Stimulated activated CD8-positive, alpha-beta memory T cell treated with anti-CD3 and anti-CD28 coated beads, Interleukin-12 subunit alpha, Interleukin-12 subunit beta, amount 100 ng/mL, for 24 hours (primary cell): ENCODE data around the gene PCDHGB4.
"Not testable (repeated sequence)": the region's sequence is repeated elsewhere in the genome, so short reads cannot be mapped to it uniquely, and the experiment has no call there.

Experiments used
- DNase-seq: peaks from one replicate; pipeline ENCODE4 v3.0.0-alpha.2; 2020; ENCODE audit errors: extremely low read depth

Gene PCDHGB4

DNA sequence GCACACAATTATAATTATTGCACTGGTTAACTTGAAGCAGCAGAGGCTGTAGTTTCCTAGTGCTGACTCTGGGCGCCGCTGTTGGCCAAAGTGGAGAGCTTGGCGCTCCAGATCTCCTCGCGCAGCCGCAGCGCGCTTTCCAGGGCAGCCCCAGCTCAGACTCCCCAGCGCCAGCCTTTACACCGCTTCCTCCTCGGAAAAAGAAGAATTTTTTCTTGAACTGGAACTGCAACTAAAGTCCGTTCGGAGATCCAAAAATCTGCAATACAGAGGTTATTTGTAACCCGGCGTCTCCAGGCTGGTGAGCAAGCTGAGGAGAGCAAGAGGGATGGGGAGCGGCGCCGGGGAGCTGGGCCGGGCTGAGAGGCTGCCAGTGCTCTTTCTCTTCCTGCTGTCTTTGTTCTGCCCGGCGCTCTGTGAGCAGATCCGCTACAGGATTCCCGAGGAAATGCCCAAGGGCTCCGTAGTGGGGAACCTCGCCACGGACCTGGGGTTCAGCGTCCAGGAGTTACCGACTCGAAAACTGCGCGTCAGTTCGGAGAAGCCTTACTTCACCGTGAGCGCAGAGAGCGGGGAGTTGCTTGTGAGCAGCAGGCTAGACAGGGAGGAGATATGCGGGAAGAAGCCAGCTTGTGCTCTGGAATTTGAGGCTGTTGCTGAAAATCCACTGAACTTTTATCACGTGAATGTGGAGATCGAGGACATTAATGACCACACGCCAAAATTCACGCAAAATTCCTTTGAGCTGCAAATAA is at the start of gene PCDHGB4:
Gene PCDHGB4 (plus strand): TSS at position 142 of the 755 bp plus-strand sequence. CDS start 187 bp downstream, at position 329.
- not testable (repeated sequence) for DNase-seq

DNA sequence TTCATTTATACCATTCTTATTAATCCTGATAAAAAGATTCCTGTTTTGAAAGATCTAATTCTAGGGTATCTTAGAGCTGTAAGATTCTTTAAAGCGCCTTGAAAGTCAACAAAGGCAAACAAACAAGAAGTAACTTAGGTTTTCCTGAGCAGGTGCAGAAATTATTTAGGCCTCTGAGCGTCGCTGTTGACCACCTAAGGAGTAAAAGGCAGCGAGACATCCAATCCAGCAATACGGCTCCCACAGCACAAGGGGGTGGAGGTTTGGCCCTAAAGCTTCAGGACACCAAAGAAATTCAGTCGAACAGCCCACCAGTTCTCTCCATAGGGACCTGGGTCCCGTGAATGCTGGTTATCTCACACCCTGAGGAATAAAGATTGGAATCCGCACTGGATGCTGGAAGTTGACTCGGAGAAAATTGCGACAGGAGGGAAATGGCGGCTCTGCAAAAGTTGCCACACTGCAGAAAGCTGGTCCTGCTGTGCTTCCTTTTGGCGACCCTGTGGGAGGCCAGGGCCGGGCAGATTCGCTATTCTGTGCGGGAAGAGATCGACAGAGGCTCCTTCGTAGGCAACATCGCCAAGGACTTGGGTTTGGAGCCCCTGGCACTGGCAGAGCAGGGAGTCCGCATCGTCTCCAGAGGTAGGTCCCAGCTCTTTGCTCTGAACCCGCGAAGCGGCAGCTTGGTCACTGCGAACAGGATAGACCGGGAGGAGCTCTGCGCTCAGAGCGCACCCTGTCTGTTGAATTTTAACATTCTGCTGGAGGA is 48.8 kb upstream of the PCDHGB4 start, which contains the start of gene PCDHGA2:
Gene PCDHGA2 (plus strand): TSS at position 223 of the 769 bp plus-strand sequence.
- no peak for DNase-seq

DNA sequence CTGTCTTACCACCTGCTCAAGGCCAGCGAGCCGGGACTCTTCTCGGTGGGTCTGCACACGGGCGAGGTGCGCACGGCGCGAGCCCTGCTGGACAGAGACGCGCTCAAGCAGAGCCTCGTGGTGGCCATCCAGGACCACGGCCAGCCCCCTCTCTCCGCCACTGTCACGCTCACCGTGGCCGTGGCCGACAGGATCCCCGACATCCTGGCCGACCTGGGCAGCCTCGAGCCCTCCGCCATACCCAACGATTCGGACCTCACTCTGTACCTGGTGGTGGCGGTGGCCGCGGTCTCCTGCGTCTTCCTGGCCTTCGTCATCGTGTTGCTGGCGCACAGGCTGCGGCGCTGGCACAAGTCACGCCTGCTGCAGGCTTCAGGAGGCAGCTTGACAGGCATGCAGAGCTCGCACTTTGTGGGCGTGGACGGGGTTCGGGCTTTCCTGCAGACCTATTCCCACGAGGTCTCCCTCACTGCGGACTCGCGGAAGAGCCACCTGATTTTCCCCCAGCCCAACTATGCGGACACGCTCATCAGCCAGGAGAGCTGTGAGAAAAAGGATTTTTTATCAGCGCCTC is 46.6 kb upstream of the PCDHGB4 start:
- DNase-seq = not testable (repeated sequence)

DNA sequence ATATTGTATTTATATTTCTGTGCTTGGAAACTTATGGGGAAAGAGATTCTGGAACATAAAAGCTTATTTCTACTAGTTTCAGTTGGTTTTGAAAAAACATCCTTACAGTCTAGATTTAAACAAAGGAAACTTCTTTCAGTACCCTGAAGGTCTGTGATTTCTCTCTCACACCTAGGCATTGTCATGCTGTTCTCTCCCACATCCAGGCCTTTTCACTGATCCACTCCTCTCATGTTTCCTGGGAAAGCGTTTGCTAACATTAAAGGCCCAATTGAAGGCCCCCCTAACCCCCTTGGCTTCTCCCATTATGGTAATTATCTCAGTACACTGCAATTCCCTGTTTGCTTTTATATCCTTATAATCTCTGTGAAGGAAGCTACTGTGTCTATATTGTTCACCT is 44.7 kb upstream of the PCDHGB4 start:
- DNase-seq = no peak

DNA sequence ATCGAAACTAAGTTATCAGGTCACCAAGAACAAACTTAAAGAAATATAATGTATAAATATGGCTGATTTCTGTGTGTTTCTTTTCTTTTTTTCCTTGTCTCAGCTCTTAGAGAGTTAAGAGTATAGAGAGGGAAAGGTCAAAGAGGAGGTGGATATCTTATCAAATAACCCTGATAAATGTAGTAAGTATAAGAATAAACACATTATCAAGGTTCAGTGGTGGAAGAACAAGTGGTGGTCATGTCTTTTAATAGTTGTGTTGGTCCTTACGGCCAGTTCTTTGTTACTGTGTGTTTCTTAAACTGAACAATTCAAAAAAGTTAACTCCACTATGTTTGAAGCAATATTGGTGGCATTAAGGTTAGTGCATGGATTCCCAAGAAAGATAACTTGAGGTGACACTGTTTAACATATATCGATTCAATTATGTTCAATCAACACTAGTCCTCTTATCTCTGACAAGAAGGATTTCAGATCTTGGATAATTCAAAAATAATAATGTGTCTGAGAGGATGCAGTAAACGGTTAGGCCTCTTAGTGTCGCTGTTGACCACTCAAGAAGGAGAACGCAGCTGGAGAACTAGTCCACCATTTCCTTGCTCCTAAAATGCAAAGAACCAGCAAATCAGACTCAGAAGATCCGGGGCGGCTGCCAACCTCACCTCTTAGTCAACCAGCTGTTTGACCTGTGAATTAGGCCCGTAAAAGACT is 44.1 kb upstream of the PCDHGB4 start, which contains the start of gene PCDHGA3:
Gene PCDHGA3 (plus strand): TSS at position 588 of the 711 bp plus-strand sequence. CDS start 205 bp downstream, outside the sequence.
- DNase-seq = no peak

DNA sequence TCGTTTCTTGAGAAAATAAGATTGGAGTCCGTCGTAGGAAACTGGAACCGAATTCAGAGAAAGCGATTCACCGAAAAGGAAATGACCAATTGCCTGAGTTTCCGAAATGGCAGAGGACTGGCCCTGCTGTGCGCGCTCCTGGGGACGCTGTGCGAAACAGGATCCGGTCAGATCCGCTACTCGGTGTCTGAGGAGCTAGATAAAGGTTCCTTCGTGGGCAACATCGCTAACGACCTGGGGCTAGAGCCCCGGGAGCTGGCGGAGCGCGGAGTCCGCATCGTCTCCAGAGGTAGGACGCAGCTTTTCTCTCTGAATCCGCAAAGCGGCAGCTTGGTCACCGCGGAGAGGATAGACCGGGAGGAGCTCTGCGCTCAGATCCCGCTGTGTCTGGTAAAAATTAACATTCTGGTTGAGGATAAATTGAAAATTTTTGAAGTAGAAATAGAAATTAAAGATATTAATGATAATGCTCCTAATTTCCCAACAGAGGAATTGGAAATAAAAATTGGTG is 43.5 kb upstream of the PCDHGB4 start:
- no peak for DNase-seq

DNA sequence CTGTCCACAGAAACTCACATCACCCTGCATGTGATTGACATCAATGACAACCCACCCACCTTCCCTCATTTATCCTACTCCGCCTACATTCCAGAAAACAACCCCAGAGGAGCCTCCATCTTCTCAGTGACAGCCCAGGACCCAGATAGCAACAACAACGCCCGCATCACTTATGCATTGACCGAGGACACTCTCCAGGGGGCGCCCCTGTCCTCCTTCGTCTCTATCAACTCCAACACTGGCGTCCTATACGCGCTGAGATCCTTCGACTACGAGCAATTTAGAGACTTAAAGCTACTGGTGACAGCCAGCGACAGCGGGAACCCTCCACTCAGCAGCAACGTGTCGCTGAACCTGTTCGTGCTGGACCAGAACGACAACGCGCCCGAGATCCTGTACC is 42.2 kb upstream of the PCDHGB4 start:
- DNase-seq = no peak

DNA sequence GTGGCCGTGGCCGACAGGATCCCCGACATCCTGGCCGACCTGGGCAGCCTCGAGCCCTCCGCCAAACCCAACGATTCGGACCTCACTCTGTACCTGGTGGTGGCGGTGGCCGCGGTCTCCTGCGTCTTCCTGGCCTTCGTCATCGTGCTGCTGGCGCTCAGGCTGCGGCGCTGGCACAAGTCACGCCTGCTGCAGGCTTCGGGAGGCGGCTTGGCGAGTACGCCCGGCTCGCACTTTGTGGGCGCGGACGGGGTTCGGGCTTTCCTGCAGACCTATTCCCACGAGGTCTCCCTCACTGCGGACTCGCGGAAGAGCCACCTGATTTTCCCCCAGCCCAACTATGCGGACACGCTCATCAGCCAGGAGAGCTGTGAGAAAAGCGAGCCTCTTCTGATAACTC is 41.5 kb upstream of the PCDHGB4 start:
- DNase-seq = not testable (repeated sequence)

DNA sequence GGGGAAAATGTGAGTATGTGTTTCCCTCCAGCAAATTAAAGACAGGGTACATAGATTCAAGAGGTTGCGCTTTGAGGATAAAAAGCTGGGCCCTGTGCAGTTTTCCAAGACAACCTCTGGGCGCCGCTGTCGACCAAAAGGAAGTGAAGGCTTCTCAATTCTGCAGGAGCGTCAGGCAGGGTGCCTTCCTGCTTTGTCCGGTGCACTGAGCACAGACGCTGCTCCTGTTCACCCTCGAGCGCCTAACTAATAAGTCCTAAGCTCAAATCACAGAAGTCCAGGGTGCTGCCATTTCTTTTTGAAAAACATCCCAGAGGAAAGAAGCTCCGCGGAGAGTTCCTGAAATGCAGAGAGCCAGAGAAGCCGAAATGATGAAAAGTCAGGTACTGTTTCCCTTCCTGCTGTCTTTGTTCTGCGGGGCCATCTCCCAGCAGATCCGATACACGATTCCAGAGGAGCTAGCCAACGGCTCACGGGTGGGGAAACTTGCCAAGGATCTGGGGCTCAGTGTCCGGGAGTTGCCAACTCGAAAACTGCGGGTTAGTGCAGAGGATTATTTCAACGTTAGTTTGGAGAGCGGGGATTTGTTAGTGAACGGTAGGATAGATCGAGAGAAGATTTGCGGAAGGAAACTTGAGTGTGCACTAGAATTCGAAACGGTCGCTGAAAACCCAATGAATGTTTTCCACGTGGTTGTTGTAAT is 37.4 kb upstream of the PCDHGB4 start, which contains the start of gene PCDHGB1:
Gene PCDHGB1 (plus strand): TSS at position 183 of the 703 bp plus-strand sequence. CDS start 162 bp downstream, at position 345.
- no peak for DNase-seq

DNA sequence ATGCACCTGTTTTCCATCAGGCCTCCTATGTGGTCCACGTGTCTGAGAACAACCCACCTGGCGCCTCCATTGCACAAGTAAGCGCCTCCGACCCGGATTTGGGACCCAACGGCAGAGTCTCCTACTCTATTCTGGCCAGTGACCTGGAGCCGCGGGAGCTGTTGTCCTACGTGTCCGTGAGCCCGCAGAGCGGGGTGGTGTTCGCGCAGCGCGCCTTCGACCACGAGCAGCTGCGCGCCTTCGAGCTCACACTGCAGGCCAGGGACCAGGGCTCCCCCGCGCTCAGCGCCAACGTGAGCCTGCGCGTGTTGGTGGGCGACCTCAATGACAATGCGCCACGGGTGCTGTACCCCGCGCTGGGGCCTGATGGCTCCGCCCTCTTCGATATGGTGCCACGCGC is 35.9 kb upstream of the PCDHGB4 start:
- no peak for DNase-seq

DNA sequence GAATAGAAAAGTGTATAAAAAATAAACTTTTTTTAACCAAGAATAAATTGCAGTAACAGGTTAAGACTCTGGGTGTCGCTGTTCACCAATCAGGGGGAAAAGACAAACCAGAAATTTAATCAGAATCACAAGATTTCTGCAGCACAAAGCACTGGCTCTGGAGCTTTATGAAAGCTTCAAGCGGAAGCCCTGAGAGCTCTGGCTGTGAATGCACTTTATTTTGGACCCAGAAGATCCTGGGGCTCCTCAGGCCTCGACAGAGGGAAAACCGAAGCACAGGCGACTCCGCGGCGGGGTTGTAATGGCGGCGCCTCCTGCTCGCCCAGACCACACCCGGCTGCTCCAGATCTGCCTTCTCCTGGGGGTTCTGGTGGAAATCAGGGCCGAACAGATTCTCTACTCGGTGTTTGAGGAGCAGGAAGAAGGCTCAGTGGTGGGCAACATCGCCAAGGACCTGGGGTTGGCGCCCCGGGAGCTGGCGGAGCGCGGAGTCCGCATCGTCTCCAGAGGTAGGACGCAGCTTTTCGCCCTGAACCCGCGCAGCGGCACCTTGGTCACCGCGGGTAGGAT is 32.5 kb upstream of the PCDHGB4 start, which contains the start of gene PCDHGA4:
Gene PCDHGA4 (plus strand): TSS at position 122 of the 570 bp plus-strand sequence. CDS start 87 bp downstream, at position 209.
- no peak for DNase-seq

DNA sequence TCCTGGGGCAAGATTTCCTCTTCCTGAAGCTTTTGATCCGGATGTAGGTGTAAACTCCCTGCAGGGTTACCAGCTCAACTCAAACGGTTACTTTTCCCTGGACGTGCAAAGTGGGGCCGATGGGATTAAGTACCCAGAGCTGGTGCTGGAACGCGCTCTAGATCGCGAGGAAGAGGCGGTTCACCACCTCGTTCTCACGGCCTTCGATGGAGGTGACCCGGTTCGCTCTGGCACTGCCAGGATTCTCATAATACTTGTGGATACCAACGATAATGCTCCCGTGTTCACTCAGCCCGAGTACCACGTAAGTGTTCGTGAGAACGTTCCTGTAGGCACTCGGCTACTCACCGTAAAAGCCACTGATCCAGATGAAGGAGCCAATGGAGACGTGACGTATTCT is 31.9 kb upstream of the PCDHGB4 start:
- DNase-seq = no peak

DNA sequence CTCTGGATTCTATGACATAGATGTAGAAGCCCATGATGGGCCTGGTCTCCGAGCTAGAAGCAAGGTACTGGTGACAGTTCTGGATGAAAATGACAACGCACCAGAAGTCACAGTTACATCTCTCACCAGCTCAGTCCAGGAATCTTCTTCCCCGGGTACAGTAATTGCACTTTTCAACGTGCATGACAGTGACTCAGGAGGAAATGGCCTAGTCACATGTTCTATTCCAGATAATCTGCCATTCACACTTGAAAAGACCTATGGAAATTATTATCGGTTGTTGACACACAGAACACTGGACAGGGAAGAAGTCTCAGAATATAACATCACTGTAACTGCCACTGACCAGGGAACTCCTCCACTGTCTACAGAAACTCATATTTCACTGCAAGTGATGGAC is 31.4 kb upstream of the PCDHGB4 start:
- no peak for DNase-seq

DNA sequence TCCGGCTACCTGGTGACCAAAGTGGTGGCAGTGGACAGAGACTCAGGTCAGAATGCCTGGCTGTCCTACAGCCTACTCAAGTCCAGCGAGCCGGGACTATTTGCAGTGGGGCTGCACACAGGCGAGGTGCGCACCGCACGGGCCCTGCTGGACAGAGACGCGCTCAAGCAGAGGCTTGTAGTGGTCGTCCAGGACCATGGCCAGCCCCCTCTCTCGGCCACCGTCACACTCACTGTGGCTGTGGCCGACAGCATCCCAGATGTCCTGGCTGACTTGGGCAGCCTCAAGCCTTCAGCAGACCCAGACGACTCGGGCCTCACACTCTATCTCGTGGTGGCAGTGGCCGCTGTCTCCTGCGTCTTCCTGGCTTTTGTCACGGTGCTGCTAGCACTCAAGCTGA is 30.5 kb upstream of the PCDHGB4 start:
- no peak for DNase-seq

DNA sequence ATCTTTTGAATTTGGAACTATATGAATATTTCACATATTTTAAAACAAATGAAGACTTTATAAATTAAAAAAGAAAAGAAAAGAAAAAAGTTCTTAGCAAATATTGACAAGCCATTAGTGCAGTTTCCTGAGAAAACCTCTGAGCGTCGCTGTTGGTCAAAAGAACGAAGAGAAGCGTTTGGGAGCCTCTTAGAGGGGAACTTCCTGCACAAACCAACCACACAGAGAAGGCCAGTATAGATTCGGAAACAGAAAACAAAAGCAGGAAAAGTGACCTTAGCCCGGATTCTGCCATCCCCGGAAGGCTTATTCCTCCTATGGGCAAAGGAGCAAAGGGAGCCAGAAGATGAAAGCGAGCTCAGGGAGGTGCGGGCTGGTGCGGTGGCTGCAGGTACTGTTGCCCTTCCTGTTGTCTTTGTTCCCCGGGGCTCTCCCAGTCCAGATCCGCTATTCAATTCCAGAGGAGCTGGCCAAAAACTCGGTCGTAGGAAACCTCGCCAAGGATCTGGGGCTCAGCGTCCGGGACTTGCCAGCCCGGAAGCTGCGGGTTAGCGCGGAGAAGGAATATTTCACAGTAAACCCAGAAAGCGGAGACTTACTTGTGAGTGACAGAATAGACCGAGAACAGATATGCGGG is 27.6 kb upstream of the PCDHGB4 start, which contains the start of gene PCDHGB2:
Gene PCDHGB2 (plus strand): TSS at position 205 of the 637 bp plus-strand sequence. CDS start 142 bp downstream, at position 347.
- no peak for DNase-seq

DNA sequence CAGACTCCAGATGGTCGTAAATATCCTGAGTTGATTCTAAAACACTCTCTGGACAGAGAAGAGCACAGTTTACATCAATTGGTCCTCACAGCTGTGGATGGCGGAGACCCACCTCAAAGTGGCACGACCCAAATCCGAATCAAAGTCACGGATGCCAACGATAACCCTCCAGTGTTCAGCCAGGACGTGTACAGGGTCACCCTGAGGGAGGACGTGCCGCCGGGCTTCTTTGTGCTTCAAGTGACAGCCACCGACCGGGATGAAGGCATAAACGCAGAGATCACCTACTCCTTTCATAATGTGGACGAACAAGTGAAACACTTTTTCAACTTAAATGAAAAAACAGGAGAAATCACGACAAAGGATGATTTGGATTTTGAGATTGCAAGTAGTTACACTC is 26.8 kb upstream of the PCDHGB4 start:
- no peak for DNase-seq

DNA sequence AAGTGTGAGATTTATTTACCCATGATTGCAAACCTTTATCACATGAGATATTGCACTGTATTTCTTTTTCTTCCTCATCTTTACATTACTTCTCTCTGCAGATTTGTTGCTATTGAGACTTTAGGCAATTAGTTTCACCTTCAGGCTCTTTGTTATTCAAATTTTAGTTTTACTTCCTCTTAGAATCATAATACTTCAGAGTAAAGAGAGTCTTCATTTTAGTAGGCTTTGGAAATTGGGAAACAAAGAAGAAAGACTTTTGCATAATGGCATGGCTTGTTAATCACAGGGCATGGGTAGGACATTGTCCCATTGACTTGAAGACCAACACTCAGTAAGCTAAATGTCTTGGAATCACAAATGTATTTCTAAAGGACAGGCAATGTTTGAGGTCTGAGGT is 24.8 kb upstream of the PCDHGB4 start:
- no peak for DNase-seq

DNA sequence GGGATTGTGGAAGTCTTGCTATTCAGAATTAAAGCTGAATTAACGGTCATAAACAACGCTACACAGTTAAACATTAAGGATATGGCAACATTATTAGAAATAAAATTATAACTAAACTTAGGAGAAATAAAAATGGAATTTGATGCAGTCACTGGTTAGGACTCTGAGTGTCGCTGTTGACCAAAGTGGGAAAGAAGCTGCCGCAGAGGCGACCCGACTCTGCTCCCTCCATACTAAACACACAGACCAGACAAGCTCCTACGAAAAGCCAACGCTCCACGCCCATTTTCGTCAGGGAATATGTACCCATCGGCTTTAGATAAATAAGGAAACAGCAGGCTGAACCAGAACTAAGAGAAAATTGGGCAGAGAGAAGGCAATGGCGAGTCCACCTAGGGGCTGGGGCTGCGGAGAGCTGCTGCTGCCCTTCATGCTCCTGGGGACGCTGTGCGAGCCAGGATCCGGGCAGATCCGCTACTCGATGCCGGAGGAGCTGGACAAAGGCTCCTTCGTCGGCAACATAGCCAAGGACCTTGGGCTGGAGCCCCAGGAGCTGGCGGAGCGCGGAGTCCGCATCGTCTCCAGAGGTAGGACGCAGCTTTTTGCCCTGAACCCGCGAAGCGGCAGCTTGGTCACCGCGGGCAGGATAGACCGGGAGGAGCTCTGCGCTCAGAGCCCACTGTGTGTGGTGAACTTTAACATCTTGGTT is 23.4 kb upstream of the PCDHGB4 start, which contains the start of gene PCDHGA5:
Gene PCDHGA5 (plus strand): TSS at position 211 of the 709 bp plus-strand sequence. CDS start 169 bp downstream, at position 380.
- no peak for DNase-seq
